HG03159 (cell line): Measurements from ENCODE around the gene CSNK1E.
"Not testable (repeated sequence)": the region's sequence is repeated elsewhere in the genome, so short reads cannot be mapped to it uniquely, and the experiment has no call there.

ENCODE experiments used
- ATAC-seq: cut with Tn5 transposase; IDR thresholded peaks from one replicate; pipeline ENCODE4 v1.9.1; 2021; ENCODE audit warnings: mild to moderate bottlenecking, moderate library complexity; ENCODE audit not compliant: unreplicated experiment

CSNK1E gene

GRCh38 chr22:38317122-38317994, at the start of gene CSNK1E:
Gene CSNK1E (minus strand): TSS chr22:38317433. CDS start chr22:38314157, 3,276 bp downstream.
- ATAC-seq, result peak; percentile 41

- not testable (repeated sequence) for ATAC-seq
These were observed 48.6 kb upstream of the CSNK1E start for GRCh38 chr22:38365829-38366228.

GRCh38 chr22:38365174-38365573, 47.9 kb upstream of the CSNK1E start:
- ATAC-seq, result not testable (repeated sequence)

GRCh38 chr22:38360560-38360959, 43.3 kb upstream of the CSNK1E start:
- not testable (repeated sequence) for ATAC-seq

- not testable (repeated sequence) for ATAC-seq
These were observed 42.6 kb upstream of the CSNK1E start for GRCh38 chr22:38359817-38360216.

GRCh38 chr22:38357971-38358370, 40.7 kb upstream of the CSNK1E start:
- not testable (repeated sequence) for ATAC-seq

- ATAC-seq, result no peak
These were observed 38.0 kb upstream of the CSNK1E start for GRCh38 chr22:38355275-38355674.

- no peak for ATAC-seq
These were observed 36.5 kb upstream of the CSNK1E start for GRCh38 chr22:38353701-38354100.

- ATAC-seq, result no peak
These were observed 36.0 kb upstream of the CSNK1E start for GRCh38 chr22:38353142-38353629.

- ATAC-seq, result no peak
These were observed 35.2 kb upstream of the CSNK1E start for GRCh38 chr22:38352436-38352835.

- ATAC-seq, result no peak
These were observed 33.5 kb upstream of the CSNK1E start for GRCh38 chr22:38350444-38351359.

GRCh38 chr22:38348751-38349496, 31.7 kb upstream of the CSNK1E start:
- ATAC-seq, result no peak

- ATAC-seq, result no peak
These were observed 30.9 kb upstream of the CSNK1E start for GRCh38 chr22:38347944-38348750.

- ATAC-seq, result no peak
These were observed 30.1 kb upstream of the CSNK1E start for GRCh38 chr22:38347181-38347943.

- no peak for ATAC-seq
These were observed 29.3 kb upstream of the CSNK1E start for GRCh38 chr22:38346506-38346905.

- ATAC-seq, result no peak
These were observed 28.5 kb upstream of the CSNK1E start for GRCh38 chr22:38345782-38346181.

GRCh38 chr22:38339893-38340292, 22.7 kb upstream of the CSNK1E start:
- ATAC-seq, result not testable (repeated sequence)

GRCh38 chr22:38338772-38339379, 21.6 kb upstream of the CSNK1E start:
- ATAC-seq, result no peak

GRCh38 chr22:38336699-38337098, 19.5 kb upstream of the CSNK1E start:
- ATAC-seq, result no peak
